Liver (tissue), 9 donors: ENCODE measurements around the gene LYRM4. TPM values are rescaled to one million over a fixed set of nuclear protein-coding genes. Genes with fewer than 3 reads are reported as not detected.

Source experiments
- DNase-seq: peaks from one replicate; pipeline ENCODE4 v3.0.0-alpha.2; 2017; ENCODE audit warnings: low spot score
- H3K27ac ChIP-seq, 2 donors: one replicate each; pipeline ENCODE4 v1.7.0; 2013; ENCODE audit warnings: inconsistent platforms in 2 of 2, low read length in 2 of 2, control low read depth in 1 of 2, low read depth in 1 of 2, mild to moderate bottlenecking in 1 of 2
- H3K27me3 ChIP-seq, 4 donors: one replicate each; pipeline versions ENCODE4 v1.6.1 to v1.7.0; 2013; ENCODE audit warnings: low read length in 3 of 4, inconsistent platforms in 1 of 4, mild to moderate bottlenecking in 1 of 4, moderate library complexity in 1 of 4; ENCODE audit not compliant: control insufficient read depth in 4 of 4, insufficient read depth in 4 of 4
- H3K36me3 ChIP-seq, 4 donors: one replicate each; pipeline versions ENCODE4 v1.6.1 to v1.7.0; 2013; ENCODE audit warnings: low read length in 3 of 4, mild to moderate bottlenecking in 3 of 4, low read depth in 1 of 4, moderate library complexity in 1 of 4; ENCODE audit not compliant: control insufficient read depth in 4 of 4, insufficient read depth in 3 of 4
- H3K4me1 ChIP-seq, 4 donors: one replicate each; pipeline versions ENCODE4 v1.6.1 to v1.7.0; 2013; ENCODE audit warnings: low read length in 3 of 4, mild to moderate bottlenecking in 3 of 4, moderate library complexity in 1 of 4; ENCODE audit not compliant: control insufficient read depth in 4 of 4, insufficient read depth in 4 of 4
- H3K4me3 ChIP-seq, 3 donors: one replicate each; pipeline versions ENCODE4 v1.6.1 to v1.7.0; 2013; ENCODE audit warnings: low read length in 3 of 3, control low read depth in 1 of 3, low read depth in 1 of 3, mild to moderate bottlenecking in 1 of 3
- H3K9ac ChIP-seq, 2 donors: one replicate each; pipeline ENCODE4 v1.7.0; 2013; ENCODE audit warnings: low read length in 2 of 2, mild to moderate bottlenecking in 2 of 2, moderate library complexity in 2 of 2, control low read depth in 1 of 2, low read depth in 1 of 2
- H3K9me3 ChIP-seq, 4 donors: one replicate each; pipeline versions ENCODE4 v1.6.1 to v1.7.0; 2013; ENCODE audit warnings: low read length in 3 of 4; ENCODE audit not compliant: control insufficient read depth in 4 of 4
- ATF3 ChIP-seq: IDR thresholded peaks from 2 replicates; pipeline ENCODE4 v1.6.1; 2016; ENCODE audit warnings: antibody characterized with exemption
- EGR1 ChIP-seq, 2 donors: IDR thresholded peaks; 2 replicates each; pipeline ENCODE4 v1.6.1; 2016 to 2018; ENCODE audit warnings: antibody characterized with exemption in 2 of 2, low read depth in 2 of 2
- FOXA1 ChIP-seq: IDR thresholded peaks from 2 replicates; pipeline ENCODE4 v1.6.1; 2016; ENCODE audit warnings: antibody characterized with exemption
- FOXA2 ChIP-seq: IDR thresholded peaks from 2 replicates; pipeline ENCODE4 v1.6.1; 2016; ENCODE audit warnings: antibody characterized with exemption
- GABPA ChIP-seq, 2 donors: IDR thresholded peaks in 1 of 2; conservative IDR thresholded peaks in 1 of 2; 2 replicates each; pipeline ENCODE4 v1.6.1; 2016; ENCODE audit warnings: antibody characterized with exemption in 2 of 2, mild to moderate bottlenecking in 1 of 2, moderate library complexity in 1 of 2
- HNF4G ChIP-seq: IDR thresholded peaks from 2 replicates; pipeline ENCODE4 v1.6.1; 2016; ENCODE audit warnings: antibody characterized with exemption
- JUND ChIP-seq, 2 donors: IDR thresholded peaks; 2 replicates each; pipeline ENCODE4 v1.6.1; 2016; ENCODE audit warnings: antibody characterized with exemption in 2 of 2
- NR2F2 ChIP-seq: IDR thresholded peaks from 2 replicates; pipeline ENCODE4 v1.6.1; 2016; ENCODE audit warnings: antibody characterized with exemption
- RAD21 ChIP-seq, 2 donors: IDR thresholded peaks; 2 replicates each; pipeline ENCODE4 v1.6.1; 2016; ENCODE audit warnings: antibody characterized with exemption in 2 of 2, mild to moderate bottlenecking in 2 of 2
- RXRA ChIP-seq, 2 donors: IDR thresholded peaks; 2 replicates each; pipeline ENCODE4 v1.6.1; 2017 to 2018; ENCODE audit warnings: antibody characterized with exemption in 2 of 2, mild to moderate bottlenecking in 1 of 2
- SP1 ChIP-seq: IDR thresholded peaks from 2 replicates; pipeline ENCODE4 v1.6.1; 2018; ENCODE audit warnings: antibody characterized with exemption, mild to moderate bottlenecking
- TAF1 ChIP-seq: conservative IDR thresholded peaks from 2 replicates; pipeline ENCODE4 v1.6.1; 2016; ENCODE audit warnings: antibody characterized with exemption, mild to moderate bottlenecking
- ZBTB33 ChIP-seq: IDR thresholded peaks from 2 replicates; pipeline ENCODE4 v1.6.1; 2016; ENCODE audit warnings: antibody characterized with exemption
- WGBS: extraction: QIAGEN DNeasy Blood & Tissue Kit; methylation state at CpG from one replicate; pipeline ENCODE4 v1.1.7; 2013; 5-methylcytosine and 5-hydroxymethylcytosine counted together
- polyA plus RNA-seq, 2 donors: library from polyadenylated mRNA; stranded (reverse) in 1 of 2; unstranded in 1 of 2; fragments of 200-250 nt in 1 of 2; fragments of >200 nt in 1 of 2; fragmentation: Nextera tagmentation in 1 of 2; extraction: Ambion mirVana in 1 of 2; gene quantifications; one replicate each; pipeline versions ENCODE4 v1.2.1 to v1.2.3, GENCODE V29; 2013 to 2015
- total RNA-seq, 2 donors: library from RNA; depleted of rRNA; stranded (reverse); fragments of >200 nt; gene quantifications; one replicate each; pipeline ENCODE4 v1.2.3, GENCODE V29; 2014
- TF ChIP-seq, protein P1 (sequence below): IDR thresholded peaks from 2 replicates; pipeline ENCODE4 v1.6.1; 2016; ENCODE audit warnings: antibody characterized with exemption
- TF ChIP-seq, protein P2 (sequence below): fragments of 150-350 bp; IDR thresholded peaks from 2 replicates; pipeline ENCODE4 v1.5.1; 2017; ENCODE audit warnings: improper control_type of control experiment, low read depth, low read length; ENCODE audit not compliant: missing input control
- donor health status: healthy.
- donor health status: healthy.
- donor health status: healthy.
- donor health status: healthy.
- donor health status: healthy.

The LYRM4 gene
- total and polyA plus RNA-seq, 4 donors = 4.4 to 13.1 (median 6.5) TPM

- DNase-seq = no peak
- H3K9ac ChIP-seq = no peak overlapping the region
- H3K4me1 ChIP-seq = no peaks in the 10 kb centered on the region
- WGBS = 89% methylated on average over 8 of the region's 8 CpGs
- H3K4me3 ChIP-seq = no peak overlapping the region
- H3K27me3 ChIP-seq = no peaks in the 10 kb centered on the region
- H3K36me3 ChIP-seq = no peaks in the 10 kb centered on the region
- no peaks in the 10 kb centered on the region for H3K9me3 ChIP-seq
- H3K27ac ChIP-seq = no peak overlapping the region
- TF ChIP-seq RXRA (IDR thresholded peaks at IDR 0.05) (no peak), JUND (IDR thresholded peaks at IDR 0.05) (no peak), GABPA (IDR thresholded peaks at IDR 0.05 in 1 of 2, conservative IDR thresholded peaks at IDR 0.05 in 1 of 2) (no peak)
- TF ChIP-seq, protein P1, sequence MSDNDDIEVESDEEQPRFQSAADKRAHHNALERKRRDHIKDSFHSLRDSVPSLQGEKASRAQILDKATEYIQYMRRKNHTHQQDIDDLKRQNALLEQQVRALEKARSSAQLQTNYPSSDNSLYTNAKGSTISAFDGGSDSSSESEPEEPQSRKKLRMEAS = no peak
These were observed 158.3 kb downstream of the LYRM4 start for GRCh38 chr6:5102267-5102970.

DNA sequence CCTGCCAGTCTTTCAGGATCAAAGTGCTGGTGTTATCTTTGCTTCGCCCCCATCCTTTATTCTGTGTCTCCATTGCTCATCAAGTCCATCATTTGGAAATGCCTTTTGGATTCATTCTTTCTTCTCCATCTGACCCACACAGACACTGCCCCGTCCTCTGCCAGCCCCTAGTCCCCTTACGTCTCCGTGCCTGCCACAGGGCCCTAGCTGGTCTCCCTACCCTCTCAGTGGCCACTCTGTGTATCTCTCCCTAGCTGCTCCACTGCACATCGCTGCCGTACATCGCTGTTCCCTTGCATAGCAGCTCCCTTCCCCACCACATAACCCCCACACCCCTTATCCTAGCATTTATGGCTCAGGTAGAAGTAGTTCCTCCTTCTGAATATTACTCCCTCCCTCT is 159.9 kb downstream of the LYRM4 start:
- Histone ChIP-seq H3K27me3 (no peaks in the 10 kb centered on the region), H3K4me1 (no peaks in the 10 kb centered on the region), H3K27ac (no peak overlapping the region), H3K36me3 (no peaks in the 10 kb centered on the region), H3K9me3 (no peaks in the 10 kb centered on the region), H3K4me3 (no peak overlapping the region), H3K9ac (no peak overlapping the region)
- WGBS = 97% methylated on average over 7 of the region's 7 CpGs
- TF ChIP-seq JUND (IDR thresholded peaks at IDR 0.05) (no peak), SP1 (no peak), ZBTB33 (no peak), FOXA2 (no peak), RAD21 (IDR thresholded peaks at IDR 0.05) (no peak), HNF4G (no peak), ATF3 (no peak), EGR1 (IDR thresholded peaks at IDR 0.05; ENCODE audit: low read depth in 2 of 2) (no peak), GABPA (IDR thresholded peaks at IDR 0.05 in 1 of 2, conservative IDR thresholded peaks at IDR 0.05 in 1 of 2) (no peak), TAF1 (no peak), NR2F2 (no peak), FOXA1 (no peak), RXRA (IDR thresholded peaks at IDR 0.05) (no peak)
- TF ChIP-seq, protein P2, sequence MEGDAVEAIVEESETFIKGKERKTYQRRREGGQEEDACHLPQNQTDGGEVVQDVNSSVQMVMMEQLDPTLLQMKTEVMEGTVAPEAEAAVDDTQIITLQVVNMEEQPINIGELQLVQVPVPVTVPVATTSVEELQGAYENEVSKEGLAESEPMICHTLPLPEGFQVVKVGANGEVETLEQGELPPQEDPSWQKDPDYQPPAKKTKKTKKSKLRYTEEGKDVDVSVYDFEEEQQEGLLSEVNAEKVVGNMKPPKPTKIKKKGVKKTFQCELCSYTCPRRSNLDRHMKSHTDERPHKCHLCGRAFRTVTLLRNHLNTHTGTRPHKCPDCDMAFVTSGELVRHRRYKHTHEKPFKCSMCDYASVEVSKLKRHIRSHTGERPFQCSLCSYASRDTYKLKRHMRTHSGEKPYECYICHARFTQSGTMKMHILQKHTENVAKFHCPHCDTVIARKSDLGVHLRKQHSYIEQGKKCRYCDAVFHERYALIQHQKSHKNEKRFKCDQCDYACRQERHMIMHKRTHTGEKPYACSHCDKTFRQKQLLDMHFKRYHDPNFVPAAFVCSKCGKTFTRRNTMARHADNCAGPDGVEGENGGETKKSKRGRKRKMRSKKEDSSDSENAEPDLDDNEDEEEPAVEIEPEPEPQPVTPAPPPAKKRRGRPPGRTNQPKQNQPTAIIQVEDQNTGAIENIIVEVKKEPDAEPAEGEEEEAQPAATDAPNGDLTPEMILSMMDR = no peak
- DNase-seq = no peak
